HG03097 (cell line): Measurements from ENCODE around the gene TFCP2L1.
"Not testable (repeated sequence)": the region's sequence is repeated elsewhere in the genome, so short reads cannot be mapped to it uniquely, and the experiment has no call there.

Source experiments
- ATAC-seq: cut with Tn5 transposase; IDR thresholded peaks from one replicate; pipeline ENCODE4 v1.9.1; 2021; ENCODE audit not compliant: unreplicated experiment, low FRiP score

The TFCP2L1 gene

DNA sequence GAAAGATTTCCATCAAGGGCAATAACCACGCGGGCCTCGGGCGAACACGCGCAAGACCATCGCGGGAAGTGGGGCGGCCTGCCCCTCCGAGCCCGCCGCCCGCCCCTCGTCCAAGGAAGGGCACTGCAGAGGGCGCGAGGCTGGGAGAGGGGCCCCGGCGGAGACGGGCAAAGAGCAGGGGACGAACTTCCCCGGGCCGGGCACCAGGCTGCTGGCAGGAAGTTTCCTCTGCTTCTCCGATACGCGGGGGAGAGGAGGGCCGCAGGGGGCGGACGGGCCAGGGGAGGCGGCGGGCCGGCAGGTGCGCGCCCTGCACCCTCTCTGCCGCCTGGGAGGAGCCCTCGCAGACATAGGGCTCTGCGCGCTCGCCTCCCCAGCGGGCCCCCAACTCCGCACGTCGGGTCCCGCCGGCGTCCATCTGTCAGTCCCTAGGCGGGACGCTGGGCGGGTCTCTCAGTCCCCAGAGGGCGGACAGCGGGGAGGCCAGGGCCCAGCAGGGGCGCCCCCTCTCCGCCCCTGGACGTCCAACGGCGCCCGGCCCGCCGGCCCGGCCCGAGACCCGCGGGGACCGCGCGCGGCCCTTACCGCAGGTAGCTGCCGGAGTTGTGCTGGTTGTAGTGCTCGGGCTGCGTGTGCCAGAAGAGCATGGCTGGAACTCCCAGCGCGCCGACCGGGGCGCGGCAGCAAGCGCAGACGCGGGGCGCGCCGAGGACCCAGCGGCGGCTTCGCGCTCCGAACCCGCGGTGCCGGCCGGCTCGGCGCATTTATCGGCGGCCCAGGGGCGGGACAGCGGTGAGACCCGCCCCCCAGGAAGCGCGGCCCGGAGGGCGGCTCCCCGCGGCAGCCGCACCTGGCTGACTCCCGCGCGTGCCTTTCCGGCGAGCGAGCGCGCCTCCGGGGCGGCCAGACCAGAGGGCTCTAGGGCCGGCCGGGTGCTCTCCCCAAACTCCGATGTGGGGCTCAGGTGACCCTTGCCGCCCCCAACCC lies at the start of gene TFCP2L1:
TFCP2L1 (minus strand) TSS at position 740 of the 987 bp plus-strand sequence; CDS start at position 647, 93 bp downstream.
- ATAC-seq, result no peak

GRCh38 chr2:121333834-121334558 lies 49.0 kb upstream of the TFCP2L1 start:
- ATAC-seq, result no peak

DNA sequence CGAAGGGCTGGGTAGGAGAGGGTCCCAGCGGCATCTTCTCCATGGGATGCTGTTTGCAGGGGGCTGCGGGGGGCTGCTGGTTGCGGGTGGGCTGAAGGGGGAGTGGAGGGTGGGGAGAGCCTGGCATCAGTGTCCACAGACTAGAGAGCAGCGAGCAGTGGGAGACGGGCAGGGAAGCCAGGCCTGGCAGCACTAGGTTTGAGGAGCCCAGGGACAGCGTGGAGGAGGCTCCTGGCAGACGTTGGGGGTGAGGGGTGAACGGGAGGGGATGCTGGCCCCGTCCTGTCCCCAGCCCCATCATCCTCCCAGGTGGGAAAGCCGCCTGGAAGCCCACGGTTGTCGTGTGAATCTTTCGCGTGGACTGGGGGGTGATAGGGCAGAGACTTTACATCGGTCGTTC lies 48.2 kb upstream of the TFCP2L1 start:
- no peak for ATAC-seq

DNA sequence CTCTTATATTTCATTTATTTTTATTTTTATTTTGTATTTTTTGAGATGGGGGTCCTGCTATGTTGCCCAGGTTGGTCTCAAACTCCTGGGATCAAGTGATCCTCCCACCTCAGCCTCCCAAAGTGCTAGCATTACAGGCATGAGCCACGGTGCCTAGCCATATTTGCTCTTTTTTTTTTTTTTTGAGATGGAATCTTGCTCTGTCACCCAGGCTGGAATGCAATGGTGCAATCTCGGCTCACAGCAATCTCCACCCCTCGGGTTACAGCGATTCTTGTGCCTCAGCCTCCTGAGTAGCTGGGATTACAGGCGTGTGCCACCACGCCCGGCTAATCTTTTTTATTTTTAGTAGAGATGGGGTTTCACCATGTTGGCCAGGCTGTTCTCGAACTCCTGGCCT lies 46.3 kb upstream of the TFCP2L1 start:
- ATAC-seq, result not testable (repeated sequence)

GRCh38 chr2:121330921-121331320 lies 45.9 kb upstream of the TFCP2L1 start:
- ATAC-seq, result no peak

- ATAC-seq, result no peak
Measured at GRCh38 chr2:121329786-121330185, 44.8 kb upstream of the TFCP2L1 start.

DNA sequence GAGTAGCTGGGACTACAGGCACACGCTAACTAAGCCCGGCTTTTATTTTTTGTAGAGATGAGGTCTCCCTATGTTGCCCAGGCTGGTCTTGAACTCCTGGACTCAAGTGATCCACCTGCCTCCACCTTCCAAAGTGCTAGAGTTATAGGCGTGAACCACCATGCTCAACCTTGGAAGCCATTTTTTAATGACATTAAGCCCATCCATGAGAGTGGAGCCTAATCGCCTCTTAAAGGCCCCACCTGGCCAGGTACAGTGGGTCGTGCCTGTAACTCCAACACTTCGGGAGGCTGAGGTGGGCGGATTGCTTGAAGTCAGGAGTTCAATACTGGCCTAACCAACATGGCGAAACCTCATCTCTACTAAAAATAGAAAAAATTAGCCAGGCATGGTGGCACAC lies 41.6 kb upstream of the TFCP2L1 start:
- no peak for ATAC-seq

- ATAC-seq, result no peak
Measured at GRCh38 chr2:121324601-121325000, 39.6 kb upstream of the TFCP2L1 start.

- no peak for ATAC-seq
Measured at GRCh38 chr2:121321476-121321875, 36.5 kb upstream of the TFCP2L1 start.

DNA sequence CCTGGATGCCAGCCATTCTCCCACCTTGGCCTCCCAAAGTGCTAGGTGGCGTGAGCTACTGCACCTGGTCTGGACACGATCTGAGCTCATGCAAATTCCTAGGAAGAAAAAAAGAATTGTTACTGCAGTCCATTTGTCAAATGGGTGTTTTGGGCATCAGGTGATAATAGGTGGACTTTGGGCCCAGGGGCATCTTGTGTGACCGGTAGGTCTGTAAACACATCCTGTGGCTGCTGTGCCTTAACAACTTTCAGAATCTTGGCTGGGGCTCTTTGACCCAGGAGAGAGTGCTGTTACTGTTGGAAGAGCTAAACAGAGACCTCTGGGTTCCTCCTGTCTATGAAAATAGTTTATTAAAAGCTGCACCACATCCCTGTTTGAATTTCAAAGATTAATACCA lies 34.9 kb upstream of the TFCP2L1 start:
- no peak for ATAC-seq

DNA sequence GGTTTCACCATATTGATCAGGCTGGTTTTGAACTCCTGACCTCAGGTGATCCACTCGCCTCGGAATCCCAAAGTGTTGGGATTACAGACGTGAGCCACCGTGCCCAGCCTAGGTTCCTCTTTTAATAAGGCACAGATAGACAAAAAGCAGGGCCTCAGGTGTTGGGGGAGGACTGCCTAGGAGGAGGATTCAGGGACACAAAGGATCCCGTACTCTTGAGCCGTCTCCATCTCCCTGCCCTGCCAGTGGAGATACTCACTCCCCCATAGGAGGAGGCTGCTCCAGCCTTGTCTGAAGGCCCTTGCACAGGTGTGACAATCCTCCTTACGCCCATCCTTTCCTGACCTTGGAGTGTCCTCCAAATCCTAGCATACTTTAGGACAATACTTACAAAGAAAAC lies 32.0 kb upstream of the TFCP2L1 start:
- ATAC-seq, result no peak

DNA sequence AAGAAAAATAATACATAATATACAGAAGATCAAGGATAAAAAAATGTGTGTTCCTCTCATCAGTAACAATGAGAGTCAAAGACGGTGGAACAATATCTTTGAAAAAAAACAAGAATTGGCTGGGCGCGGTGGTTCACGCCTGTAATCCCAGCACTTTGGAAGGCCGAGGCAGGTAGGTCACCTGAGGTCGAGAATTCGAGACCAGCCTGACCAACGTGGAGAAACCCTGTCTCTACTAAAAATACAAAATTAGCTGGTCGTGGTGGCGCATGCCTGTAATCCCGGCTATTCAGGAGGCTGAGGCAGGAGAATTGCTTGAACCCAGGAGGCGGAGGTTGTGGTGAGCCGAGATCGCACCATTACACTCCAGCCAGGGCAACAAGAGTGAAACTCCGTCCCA lies 28.7 kb upstream of the TFCP2L1 start:
- ATAC-seq, result not testable (repeated sequence)

DNA sequence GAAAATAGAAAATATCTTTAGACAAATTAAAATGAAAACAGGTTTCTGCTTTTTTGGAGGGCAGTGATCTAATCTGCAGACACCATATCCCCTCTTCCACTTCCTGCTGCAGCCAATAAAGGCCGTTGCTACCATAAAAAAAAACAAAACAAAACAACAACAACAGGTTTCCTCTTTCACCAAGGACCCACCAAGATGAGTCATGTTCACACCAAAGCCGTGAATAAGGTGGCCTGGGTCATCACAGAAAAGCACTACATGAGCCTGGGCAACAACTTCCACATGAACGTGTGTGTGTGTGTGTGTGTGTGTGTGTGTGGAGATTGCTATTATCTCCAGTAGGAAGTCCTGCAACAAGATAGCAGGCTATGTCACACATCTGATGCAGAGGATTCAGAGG lies 24.8 kb upstream of the TFCP2L1 start:
- ATAC-seq, result no peak

- ATAC-seq, result no peak
Measured at GRCh38 chr2:121309323-121309722, 24.3 kb upstream of the TFCP2L1 start.

GRCh38 chr2:121307048-121307447 lies 22.0 kb upstream of the TFCP2L1 start:
- ATAC-seq, result no peak

DNA sequence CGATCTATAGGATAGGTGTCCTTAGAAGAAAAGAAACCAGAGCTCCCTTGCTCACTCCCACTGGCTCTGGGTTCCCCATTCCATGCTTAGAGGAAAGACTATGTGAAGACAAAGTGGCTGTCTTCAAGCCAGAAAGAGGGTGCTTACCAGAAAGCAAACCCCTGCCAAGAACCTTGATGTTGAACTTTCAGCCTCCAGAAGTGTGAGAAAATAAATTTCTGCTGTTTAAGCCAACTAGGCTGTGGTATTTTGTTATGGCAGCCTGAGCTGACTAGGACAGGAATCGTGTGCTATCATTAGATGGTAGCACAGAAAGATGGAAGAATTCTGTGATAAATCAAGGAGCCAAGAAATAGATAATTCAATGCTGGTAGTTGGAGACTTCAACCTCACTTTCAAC lies 19.9 kb upstream of the TFCP2L1 start:
- no peak for ATAC-seq

DNA sequence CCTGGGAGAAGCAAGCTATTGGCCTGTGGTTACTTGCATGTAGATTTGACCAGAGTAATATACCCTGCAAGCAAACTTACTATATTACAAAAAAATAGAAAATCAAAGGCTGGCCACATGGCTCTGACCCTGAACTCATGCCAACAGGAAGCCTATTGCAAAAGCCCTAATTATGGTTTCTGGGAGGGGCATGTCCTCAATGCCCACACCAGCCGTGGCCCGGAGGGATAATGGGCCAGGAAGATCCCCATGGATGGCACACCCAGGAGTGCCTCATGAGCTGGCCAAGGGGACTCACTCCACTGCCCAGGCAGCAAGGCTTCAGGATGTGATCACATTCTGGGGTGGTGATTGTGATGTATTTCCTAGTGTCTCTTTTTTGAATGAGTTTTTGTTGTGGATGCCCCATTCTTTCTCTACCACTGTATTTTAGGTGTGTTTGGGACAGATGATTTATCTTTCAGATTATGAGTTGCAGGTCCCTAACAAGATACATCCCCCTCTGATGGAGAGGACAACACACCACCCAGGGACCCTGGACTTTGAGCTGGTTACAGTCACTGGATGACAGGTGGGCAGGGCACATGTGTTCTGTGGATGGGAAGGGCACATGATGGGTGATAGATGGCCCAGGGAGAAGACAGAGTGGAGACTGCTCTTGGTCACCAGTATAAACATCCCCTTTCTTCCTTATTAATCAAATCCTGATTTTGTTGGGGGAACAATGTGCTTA lies 18.7 kb upstream of the TFCP2L1 start:
- no peak for ATAC-seq

- ATAC-seq, result not testable (repeated sequence)
Measured at GRCh38 chr2:121301190-121301589, 16.2 kb upstream of the TFCP2L1 start.

GRCh38 chr2:121298476-121298875 lies 13.5 kb upstream of the TFCP2L1 start:
- no peak for ATAC-seq

- not testable (repeated sequence) for ATAC-seq
Measured at GRCh38 chr2:121297866-121298265, 12.9 kb upstream of the TFCP2L1 start.
